ENCODE data around the gene UFL1. TPM values are rescaled to one million over a fixed set of nuclear protein-coding genes. Genes with fewer than 3 reads are reported as not detected.

Gene UFL1
- total RNA-seq, 2 donors from 2014 or later, result 21.2 to 32.5 TPM

- no peak for DNase-seq (ENCODE audit: low spot score)
- Histone ChIP-seq H3K27ac (no peak overlapping the region), H3K4me1 (replicated peaks) (no peaks in the 10 kb centered on the region), H3K9me3 (no peaks in the 10 kb centered on the region), H3K4me3 (no peak overlapping the region), H3K27me3 (replicated peaks; ENCODE audit: insufficient read depth) (no peaks in the 10 kb centered on the region), H3K36me3 (no peaks in the 10 kb centered on the region)
- 73% methylated on average over 2 of the region's 2 CpGs for WGBS
- intact Hi-C loops (cut with DNase I), result no loop called here
- TF ChIP-seq CTCF (IDR thresholded peaks at IDR 0.05), result no peak
- no peak for TF ChIP-seq POLR2A (IDR thresholded peaks at IDR 0.05)
- no peak for TF ChIP-seq POLR2AphosphoS5 (IDR thresholded peaks at IDR 0.05)
Observed at GRCh38 chr6:96570053-96570452, 48.4 kb downstream of the UFL1 start.

GRCh38 chr6:96571551-96571950, 49.9 kb downstream of the UFL1 start:
- no peak for DNase-seq (ENCODE audit: low spot score)
- Histone ChIP-seq H3K9me3 (no peaks in the 10 kb centered on the region), H3K36me3 (no peaks in the 10 kb centered on the region), H3K4me1 (replicated peaks) (no peaks in the 10 kb centered on the region), H3K27ac (no peak overlapping the region), H3K4me3 (no peak overlapping the region), H3K27me3 (replicated peaks; ENCODE audit: insufficient read depth) (no peaks in the 10 kb centered on the region)
- intact Hi-C loops (cut with DNase I), result no loop called here
- TF ChIP-seq POLR2A (IDR thresholded peaks at IDR 0.05) (no peak), POLR2AphosphoS5 (IDR thresholded peaks at IDR 0.05) (no peak), CTCF (IDR thresholded peaks at IDR 0.05) (no peak)

- no peak for TF ChIP-seq POLR2A (IDR thresholded peaks at IDR 0.05)
- no peak for TF ChIP-seq CTCF (IDR thresholded peaks at IDR 0.05)
- TF ChIP-seq POLR2AphosphoS5 (IDR thresholded peaks at IDR 0.05), result no peak
- 73% methylated on average over 3 of the region's 3 CpGs for WGBS
- H3K27ac ChIP-seq, result no peak overlapping the region
Observed at GRCh38 chr6:96575359-96575758, 53.8 kb downstream of the UFL1 start.

GRCh38 chr6:96576221-96576620, 54.6 kb downstream of the UFL1 start:
- intact Hi-C loops (cut with DNase I), result no loop called here
- no peaks in the 10 kb centered on the region for H3K27me3 ChIP-seq (replicated peaks; ENCODE audit: insufficient read depth)
- WGBS, result 34% methylated on average over 4 of the region's 4 CpGs
- no peak for DNase-seq (ENCODE audit: low spot score)
- no peaks in the 10 kb centered on the region for H3K9me3 ChIP-seq
- H3K4me3 ChIP-seq, result no peak overlapping the region
- no peak overlapping the region for H3K27ac ChIP-seq
- H3K4me1 ChIP-seq (replicated peaks), result no peaks in the 10 kb centered on the region
- TF ChIP-seq POLR2A (IDR thresholded peaks at IDR 0.05) (no peak), POLR2AphosphoS5 (IDR thresholded peaks at IDR 0.05) (no peak)
- H3K36me3 ChIP-seq, result no peaks in the 10 kb centered on the region

More at GRCh38 chr6:96575359-96575758, 53.8 kb downstream of the UFL1 start:
- H3K36me3 ChIP-seq, result no peaks in the 10 kb centered on the region
- no peaks in the 10 kb centered on the region for H3K27me3 ChIP-seq (replicated peaks; ENCODE audit: insufficient read depth)
- intact Hi-C loops (cut with DNase I), result no loop called here
- H3K4me1 ChIP-seq (replicated peaks), result no peaks in the 10 kb centered on the region
- no peaks in the 10 kb centered on the region for H3K9me3 ChIP-seq
- no peak for DNase-seq (ENCODE audit: low spot score)
- no peak overlapping the region for H3K4me3 ChIP-seq

GRCh38 chr6:96582021-96582420, 60.4 kb downstream of the UFL1 start:
- TF ChIP-seq POLR2A (IDR thresholded peaks at IDR 0.05), result no peak
- TF ChIP-seq CTCF (IDR thresholded peaks at IDR 0.05), result no peak
- TF ChIP-seq POLR2AphosphoS5 (IDR thresholded peaks at IDR 0.05), result no peak
- whole genome bisulfite sequencing, result 93% methylated on average over 2 of the region's 2 CpGs
- Histone ChIP-seq H3K9me3 (no peaks in the 10 kb centered on the region), H3K36me3 (no peaks in the 10 kb centered on the region), H3K27ac (no peak overlapping the region), H3K27me3 (replicated peaks; ENCODE audit: insufficient read depth) (no peaks in the 10 kb centered on the region), H3K4me1 (replicated peaks) (no peaks in the 10 kb centered on the region), H3K4me3 (no peak overlapping the region)
- intact Hi-C loops (cut with DNase I), result no loop called here
- DNase-seq (ENCODE audit: low spot score), result no peak

Data from prostate gland (tissue), 2 donors.